ENCODE data around the gene STX3. TPM values are rescaled to one million over a fixed set of nuclear protein-coding genes. Genes with fewer than 3 reads are reported as not detected.
A peak's percentile ranks its signal among the peaks of the same experiment; 100 is the strongest.

Gene STX3
- total RNA-seq, 1 experiment from 2014 or later, result 178 TPM

GRCh38 chr11:59787255-59787588 lies 32.0 kb downstream of the STX3 start:
- peak overlapping the region; percentile 39 for H3K27ac Mint-ChIP-seq (ENCODE audit: unreplicated experiment)
- no peak for DNase-seq
- POLR2A ChIA-PET, result interaction anchor here (0.9 kb wide), 1 partner anchor 118 kb away, joined by 3 read pairs; the partner anchor contains the start of gene PATL1
- Histone ChIP-seq H3K9me3 (no peaks in the 10 kb centered on the region), H3K4me1 (peaks cover 20% of the 10 kb centered on the region), H3K4me3 (ENCODE audit: low read depth, low read length) (no peak overlapping the region), H3K27me3 (replicated peaks; ENCODE audit: control insufficient read depth, insufficient read depth, low read length) (no peaks in the 10 kb centered on the region), H3K36me3 (ENCODE audit: control insufficient read depth, insufficient read depth, low read length) (peaks cover 14% of the 10 kb centered on the region; the same call in 1 of the 2 replicates)
- no peak overlapping the region for H3K4me3 Mint-ChIP-seq (ENCODE audit: unreplicated experiment)
- H3K27me3 Mint-ChIP-seq (ENCODE audit: insufficient read depth, unreplicated experiment), result no peaks in the 10 kb centered on the region
- intact Hi-C loops (cut with micrococcal nuclease; ENCODE audit: unreplicated experiment), result loop anchor here (1.0 kb wide), 1 partner anchor 9 kb away; no protein-coding TSS in a partner anchor
- peaks cover 35% of the 10 kb centered on the region for H3K4me1 Mint-ChIP-seq (ENCODE audit: low read depth, unreplicated experiment)
- no peak for TF ChIP-seq CTCF (IDR thresholded peaks at IDR 0.05; ENCODE audit: insufficient read depth in 1 of 2, low read depth in 1 of 2, low read length in 1 of 2, severe bottlenecking in 1 of 2, unreplicated experiment in 1 of 2)
- no TSS peak for BruUV-seq (replicated peaks)
- CTCF ChIA-PET, result no interaction called here
- H3K36me3 Mint-ChIP-seq (ENCODE audit: insufficient read depth, unreplicated experiment), result peaks cover 93% of the 10 kb centered on the region
- H3K9me3 Mint-ChIP-seq (ENCODE audit: unreplicated experiment), result no peaks in the 10 kb centered on the region

- POLR2A ChIA-PET, result no interaction called here
- H3K4me3 Mint-ChIP-seq (ENCODE audit: unreplicated experiment), result no peak overlapping the region
- no TSS peak for BruUV-seq (replicated peaks)
Observed at GRCh38 chr11:59787816-59788215, 32.6 kb downstream of the STX3 start.

GRCh38 chr11:59791639-59792038 lies 36.5 kb downstream of the STX3 start:
- no peak overlapping the region for H3K4me3 ChIP-seq (ENCODE audit: low read depth, low read length)
- H3K9me3 Mint-ChIP-seq (ENCODE audit: unreplicated experiment), result no peaks in the 10 kb centered on the region
- no peaks in the 10 kb centered on the region for H3K9me3 ChIP-seq
- CTCF ChIA-PET, result no interaction called here
- BruUV-seq (replicated peaks), result no TSS peak
- intact Hi-C loops (cut with micrococcal nuclease; ENCODE audit: unreplicated experiment), result no loop called here
- H3K36me3 Mint-ChIP-seq (ENCODE audit: insufficient read depth, unreplicated experiment), result peaks cover 99% of the 10 kb centered on the region
- TF ChIP-seq CTCF (IDR thresholded peaks at IDR 0.05; ENCODE audit: insufficient read depth in 1 of 2, low read depth in 1 of 2, low read length in 1 of 2, severe bottlenecking in 1 of 2, unreplicated experiment in 1 of 2), result no peak
- no peak for DNase-seq
- peaks cover 23% of the 10 kb centered on the region; the same call in 1 of the 2 replicates for H3K36me3 ChIP-seq (ENCODE audit: control insufficient read depth, insufficient read depth, low read length)
- no peaks in the 10 kb centered on the region for H3K27me3 Mint-ChIP-seq (ENCODE audit: insufficient read depth, unreplicated experiment)
- H3K4me3 Mint-ChIP-seq (ENCODE audit: unreplicated experiment), result no peak overlapping the region
- peaks cover 9% of the 10 kb centered on the region for H3K4me1 ChIP-seq
- H3K27ac Mint-ChIP-seq (ENCODE audit: unreplicated experiment), result no peak overlapping the region
- H3K4me1 Mint-ChIP-seq (ENCODE audit: low read depth, unreplicated experiment), result peaks cover 28% of the 10 kb centered on the region
- POLR2A ChIA-PET, result no interaction called here
- H3K27me3 ChIP-seq (replicated peaks; ENCODE audit: control insufficient read depth, insufficient read depth, low read length), result no peaks in the 10 kb centered on the region

More at GRCh38 chr11:59787816-59788215, 32.6 kb downstream of the STX3 start:
- H3K4me1 ChIP-seq, result peaks cover 20% of the 10 kb centered on the region
- H3K27me3 ChIP-seq (replicated peaks; ENCODE audit: control insufficient read depth, insufficient read depth, low read length), result no peaks in the 10 kb centered on the region
- H3K36me3 ChIP-seq (ENCODE audit: control insufficient read depth, insufficient read depth, low read length), result peaks cover 17% of the 10 kb centered on the region; the same call in 1 of the 2 replicates
- H3K4me3 ChIP-seq (ENCODE audit: low read depth, low read length), result no peak overlapping the region
- no peak for DNase-seq
- Mint-ChIP-seq H3K4me1 (ENCODE audit: low read depth, unreplicated experiment) (peaks cover 35% of the 10 kb centered on the region), H3K9me3 (ENCODE audit: unreplicated experiment) (no peaks in the 10 kb centered on the region), H3K27me3 (ENCODE audit: insufficient read depth, unreplicated experiment) (no peaks in the 10 kb centered on the region), H3K27ac (ENCODE audit: unreplicated experiment) (peak overlapping the region; percentile 39), H3K36me3 (ENCODE audit: insufficient read depth, unreplicated experiment) (peaks cover 93% of the 10 kb centered on the region)
- CTCF ChIA-PET, result no interaction called here
- intact Hi-C loops (cut with micrococcal nuclease; ENCODE audit: unreplicated experiment), result loop anchor here (1.0 kb wide), 1 partner anchor 10 kb away; no protein-coding TSS in a partner anchor
- H3K9me3 ChIP-seq, result no peaks in the 10 kb centered on the region
- no peak for TF ChIP-seq CTCF (IDR thresholded peaks at IDR 0.05; ENCODE audit: insufficient read depth in 1 of 2, low read depth in 1 of 2, low read length in 1 of 2, severe bottlenecking in 1 of 2, unreplicated experiment in 1 of 2)

All from Caco-2 (cell line).